Right lobe of liver (tissue), 4 donors: ENCODE measurements around the gene ENO2.
A peak's percentile ranks its signal among the peaks of the same experiment; 100 is the strongest.

ENCODE experiments used
- POLR2A ChIP-seq: fragments of 450-650 bp; IDR thresholded peaks from one replicate; pipeline ENCODE4 v1.6.1; 2017; ENCODE audit warnings: antibody characterized with exemption, mild to moderate bottlenecking
- TF ChIP-seq, protein P1 (sequence below), 4 donors: fragments of 200-600 bp in 3 of 4; fragments of 450-650 bp in 1 of 4; IDR thresholded peaks; one replicate each; pipeline versions ENCODE4 v1.5.1 to v1.8.0; 2016 to 2022; ENCODE audit warnings: antibody characterized with exemption in 4 of 4, mild to moderate bottlenecking in 2 of 4
- donor health status: DM: no; HTN: no; CAD: no.
- donor health status: DM: no; HTN: no; CAD: no.
- donor health status: DM: no; HTN: yes; CAD: no.

DNA sequence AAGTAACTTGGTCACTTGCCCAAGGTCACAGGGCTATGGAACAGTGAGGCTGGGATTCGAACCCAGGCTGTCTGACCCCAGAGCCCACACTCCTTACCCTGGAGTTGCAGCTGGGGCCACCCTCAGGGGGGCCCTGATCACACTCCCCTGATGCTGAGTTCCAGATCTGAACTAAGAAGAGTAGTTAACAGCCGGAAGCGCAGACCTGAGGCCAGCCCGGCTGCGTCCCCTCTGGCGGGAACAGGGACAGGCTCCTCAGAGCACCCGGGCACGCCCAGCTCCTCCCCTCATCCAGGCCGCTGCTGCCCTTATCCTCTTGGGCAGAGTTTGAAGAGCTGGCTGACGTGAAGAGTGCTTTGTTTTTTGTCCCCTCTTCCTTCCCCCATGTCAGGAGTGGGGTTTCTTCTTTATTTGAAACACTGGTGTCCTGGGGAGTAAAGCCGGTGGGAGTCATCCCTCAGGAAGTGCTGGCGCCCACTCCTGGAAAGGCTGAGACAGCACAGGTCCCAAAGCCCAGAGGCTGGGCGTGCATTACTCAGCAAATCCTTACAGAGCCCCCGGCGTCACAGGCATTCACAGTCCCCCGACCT, 47.4 kb downstream of the ENO2 start:
- TF ChIP-seq, protein P1, sequence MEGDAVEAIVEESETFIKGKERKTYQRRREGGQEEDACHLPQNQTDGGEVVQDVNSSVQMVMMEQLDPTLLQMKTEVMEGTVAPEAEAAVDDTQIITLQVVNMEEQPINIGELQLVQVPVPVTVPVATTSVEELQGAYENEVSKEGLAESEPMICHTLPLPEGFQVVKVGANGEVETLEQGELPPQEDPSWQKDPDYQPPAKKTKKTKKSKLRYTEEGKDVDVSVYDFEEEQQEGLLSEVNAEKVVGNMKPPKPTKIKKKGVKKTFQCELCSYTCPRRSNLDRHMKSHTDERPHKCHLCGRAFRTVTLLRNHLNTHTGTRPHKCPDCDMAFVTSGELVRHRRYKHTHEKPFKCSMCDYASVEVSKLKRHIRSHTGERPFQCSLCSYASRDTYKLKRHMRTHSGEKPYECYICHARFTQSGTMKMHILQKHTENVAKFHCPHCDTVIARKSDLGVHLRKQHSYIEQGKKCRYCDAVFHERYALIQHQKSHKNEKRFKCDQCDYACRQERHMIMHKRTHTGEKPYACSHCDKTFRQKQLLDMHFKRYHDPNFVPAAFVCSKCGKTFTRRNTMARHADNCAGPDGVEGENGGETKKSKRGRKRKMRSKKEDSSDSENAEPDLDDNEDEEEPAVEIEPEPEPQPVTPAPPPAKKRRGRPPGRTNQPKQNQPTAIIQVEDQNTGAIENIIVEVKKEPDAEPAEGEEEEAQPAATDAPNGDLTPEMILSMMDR (IDR thresholded peaks at IDR 0.05) = peak; percentile 8 to 35 (median 24)
- peak; percentile 7 for TF ChIP-seq POLR2A
